Measurements from ENCODE around the gene GUCA1C.

Gene GUCA1C

DNA sequence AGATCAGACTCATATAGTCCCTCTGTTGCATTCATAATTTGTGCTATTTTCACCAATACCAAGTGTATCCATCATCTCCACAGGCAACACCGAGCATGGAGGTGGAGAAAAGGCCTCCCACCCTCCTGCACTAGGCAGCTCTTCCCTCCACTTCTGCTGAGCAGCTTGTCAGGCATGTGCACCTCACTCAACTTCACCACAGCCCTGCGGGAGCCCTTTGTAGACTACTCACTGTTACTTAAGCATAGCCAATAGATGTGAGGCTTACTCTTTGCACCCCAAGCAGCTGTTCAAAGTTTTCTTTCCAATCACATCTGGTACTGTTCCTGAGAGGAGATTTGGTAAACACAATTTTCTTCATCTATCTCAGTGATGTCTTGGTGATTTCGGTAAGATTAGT is 16.9 kb upstream of the GUCA1C start:
- TF ChIP-seq, protein P1, sequence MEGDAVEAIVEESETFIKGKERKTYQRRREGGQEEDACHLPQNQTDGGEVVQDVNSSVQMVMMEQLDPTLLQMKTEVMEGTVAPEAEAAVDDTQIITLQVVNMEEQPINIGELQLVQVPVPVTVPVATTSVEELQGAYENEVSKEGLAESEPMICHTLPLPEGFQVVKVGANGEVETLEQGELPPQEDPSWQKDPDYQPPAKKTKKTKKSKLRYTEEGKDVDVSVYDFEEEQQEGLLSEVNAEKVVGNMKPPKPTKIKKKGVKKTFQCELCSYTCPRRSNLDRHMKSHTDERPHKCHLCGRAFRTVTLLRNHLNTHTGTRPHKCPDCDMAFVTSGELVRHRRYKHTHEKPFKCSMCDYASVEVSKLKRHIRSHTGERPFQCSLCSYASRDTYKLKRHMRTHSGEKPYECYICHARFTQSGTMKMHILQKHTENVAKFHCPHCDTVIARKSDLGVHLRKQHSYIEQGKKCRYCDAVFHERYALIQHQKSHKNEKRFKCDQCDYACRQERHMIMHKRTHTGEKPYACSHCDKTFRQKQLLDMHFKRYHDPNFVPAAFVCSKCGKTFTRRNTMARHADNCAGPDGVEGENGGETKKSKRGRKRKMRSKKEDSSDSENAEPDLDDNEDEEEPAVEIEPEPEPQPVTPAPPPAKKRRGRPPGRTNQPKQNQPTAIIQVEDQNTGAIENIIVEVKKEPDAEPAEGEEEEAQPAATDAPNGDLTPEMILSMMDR (IDR thresholded peaks at IDR 0.05; ENCODE audit: borderline replicate concordance, insufficient read depth, low read depth, low read length) = no peak
- H3K4me3 ChIP-seq (ENCODE audit: low read depth, low read length) = no peak overlapping the region

DNA sequence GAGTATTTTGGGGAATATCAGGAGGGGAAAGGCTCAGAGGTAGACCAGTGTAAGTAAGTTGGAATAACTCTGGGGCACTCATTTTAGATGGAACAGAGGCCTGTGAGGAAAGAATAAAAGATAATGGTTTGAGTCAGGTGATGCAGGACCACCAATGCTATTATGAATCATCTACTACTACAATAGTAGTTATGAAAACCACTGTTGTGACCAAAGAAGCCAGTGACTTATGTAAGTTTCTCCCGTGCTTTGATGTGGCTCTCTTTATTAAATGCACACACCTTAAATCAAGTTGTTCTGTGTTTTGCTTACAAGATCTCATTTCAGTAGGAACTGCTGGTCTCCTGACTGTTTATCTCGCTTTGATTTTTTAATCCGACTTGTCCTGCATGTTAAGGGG is 13.1 kb upstream of the GUCA1C start:
- no peak overlapping the region for H3K4me3 ChIP-seq (ENCODE audit: low read depth, low read length)
- TF ChIP-seq, protein P1 (IDR thresholded peaks at IDR 0.05; ENCODE audit: borderline replicate concordance, insufficient read depth, low read depth, low read length) = no peak

DNA sequence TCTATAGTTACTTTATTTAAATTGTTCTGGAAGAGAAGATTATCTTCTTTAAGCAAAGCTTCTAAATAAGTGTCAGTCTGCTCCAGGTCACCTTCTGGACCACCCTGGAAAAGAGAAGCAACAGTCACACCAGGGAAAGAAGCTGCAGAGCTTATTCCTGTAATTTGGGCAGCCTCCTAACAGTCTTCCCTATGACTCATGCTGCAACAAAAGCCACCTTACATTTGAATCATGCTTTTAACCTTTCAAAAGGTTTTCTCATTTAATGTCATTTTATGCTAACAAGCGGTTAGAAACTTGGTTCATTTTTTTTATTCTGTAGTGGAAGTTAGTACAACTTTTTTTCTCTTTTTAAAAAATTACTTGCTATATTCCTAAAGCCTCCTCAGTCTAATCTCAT is 5.3 kb upstream of the GUCA1C start:
- TF ChIP-seq, protein P1 (IDR thresholded peaks at IDR 0.05; ENCODE audit: borderline replicate concordance, insufficient read depth, low read depth, low read length) = no peak
- no peak overlapping the region for H3K4me3 ChIP-seq (ENCODE audit: low read depth, low read length)

DNA sequence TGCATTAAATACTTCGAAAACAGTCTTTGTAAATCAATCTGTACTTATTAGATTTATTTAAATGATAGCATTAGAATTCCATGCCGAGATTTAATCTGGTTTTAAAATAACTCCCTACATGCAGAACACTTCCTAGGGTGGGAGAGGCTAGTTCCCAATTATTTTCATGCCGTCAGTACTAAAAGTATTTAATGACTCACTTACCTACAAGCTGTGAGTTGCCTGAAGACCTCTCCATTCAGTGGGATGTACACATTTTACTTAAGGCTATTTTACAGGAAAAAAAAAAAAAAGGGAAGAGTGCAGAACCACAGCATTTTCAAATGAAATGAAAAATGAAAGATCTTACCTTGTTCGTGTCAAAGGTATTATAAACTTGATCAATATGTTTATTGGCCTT is 469 bp downstream of the GUCA1C start:
- no peak overlapping the region for H3K4me3 ChIP-seq (ENCODE audit: low read depth, low read length)
- TF ChIP-seq, protein P1 (IDR thresholded peaks at IDR 0.05; ENCODE audit: borderline replicate concordance, insufficient read depth, low read depth, low read length) = no peak

DNA sequence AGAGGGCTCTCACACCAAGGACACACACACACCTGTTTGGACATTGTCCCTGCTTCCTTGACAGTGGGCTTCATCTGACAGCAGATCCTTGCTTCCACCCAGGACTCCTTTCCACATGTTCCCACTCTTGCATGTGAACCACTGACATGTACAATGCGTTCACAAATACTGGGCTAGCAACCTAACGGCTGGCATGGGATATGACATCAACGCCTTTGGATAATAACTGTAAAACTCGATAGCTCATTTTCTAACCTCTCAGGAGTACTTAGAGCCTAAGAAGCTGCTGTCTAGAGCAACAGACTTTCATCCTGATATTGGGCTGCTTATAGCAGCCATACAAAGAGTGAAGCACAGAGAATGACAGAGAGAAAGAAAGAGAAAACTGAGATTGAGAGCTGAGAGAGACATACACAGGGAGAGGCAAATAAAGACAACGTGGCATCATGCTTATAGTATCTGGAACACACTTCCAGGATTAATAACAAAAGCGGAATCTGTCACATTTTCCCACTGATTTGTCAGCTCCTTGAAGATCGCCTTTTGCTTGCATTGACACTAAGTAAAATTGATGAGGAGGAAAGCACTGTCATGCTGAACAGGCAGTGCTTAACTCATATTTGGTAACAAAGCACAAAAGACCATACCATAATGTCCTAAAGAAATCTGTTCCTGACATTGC is 1.7 kb downstream of the GUCA1C start:
- TF ChIP-seq, protein P1 (IDR thresholded peaks at IDR 0.05; ENCODE audit: borderline replicate concordance, insufficient read depth, low read depth, low read length) = no peak

DNA sequence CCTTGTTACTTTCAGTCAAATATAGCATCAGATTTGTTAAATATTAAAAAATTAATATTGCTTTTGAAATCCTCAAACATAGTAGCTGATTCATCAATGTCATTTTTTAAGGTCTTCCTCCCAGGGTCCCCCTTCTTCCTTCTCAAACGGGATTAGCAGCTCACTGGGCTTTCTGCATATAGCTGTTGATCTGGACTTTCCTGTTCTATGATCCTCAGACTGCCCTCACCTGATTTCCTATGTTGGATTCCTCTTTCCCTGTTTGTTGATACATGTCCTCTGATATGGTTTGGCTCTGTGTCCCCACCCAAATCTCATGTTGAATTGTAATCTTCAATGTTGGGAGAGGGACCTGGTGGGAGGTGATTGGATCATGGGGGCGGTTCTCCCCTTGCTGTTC is 5.8 kb downstream of the GUCA1C start:
- TF ChIP-seq, protein P1 (IDR thresholded peaks at IDR 0.05; ENCODE audit: borderline replicate concordance, insufficient read depth, low read depth, low read length) = no peak
- no peak overlapping the region for H3K4me3 ChIP-seq (ENCODE audit: low read depth, low read length)

More for the DNA sequence above, 1.7 kb downstream of the GUCA1C start:
- H3K4me3 ChIP-seq (ENCODE audit: low read depth, low read length) = no peak overlapping the region
